ENCODE results near the gene ATP8B1. TPM values are rescaled to one million over a fixed set of nuclear protein-coding genes. Genes with fewer than 3 reads are reported as not detected.

ATP8B1 gene
- total and polyA plus RNA-seq, 10 donors: 1.0 to 22.0 (median 12.7) TPM

GRCh38 chr18:57807336-57808117 is 4.4 kb upstream of the ATP8B1 start:
- Histone ChIP-seq H3K4me1 (peaks cover 0 to 33% (median 19%) of the 10 kb centered on the region in 6 donors), H3K27me3 (replicated peaks in 1 of 7) (peaks cover 0 to 26% (median 14%) of the 10 kb centered on the region in 7 donors), H3K4me3 (no peak overlapping the region), H3K9me3 (peaks cover 0 to 13% (median 12%) of the 10 kb centered on the region in 8 donors), H3K36me3 (no peaks in the 10 kb centered on the region), H3K27ac (peak overlapping the region in 7 of 8 donors; percentile 1 to 55 (median 30))
- TF ChIP-seq, protein P1, sequence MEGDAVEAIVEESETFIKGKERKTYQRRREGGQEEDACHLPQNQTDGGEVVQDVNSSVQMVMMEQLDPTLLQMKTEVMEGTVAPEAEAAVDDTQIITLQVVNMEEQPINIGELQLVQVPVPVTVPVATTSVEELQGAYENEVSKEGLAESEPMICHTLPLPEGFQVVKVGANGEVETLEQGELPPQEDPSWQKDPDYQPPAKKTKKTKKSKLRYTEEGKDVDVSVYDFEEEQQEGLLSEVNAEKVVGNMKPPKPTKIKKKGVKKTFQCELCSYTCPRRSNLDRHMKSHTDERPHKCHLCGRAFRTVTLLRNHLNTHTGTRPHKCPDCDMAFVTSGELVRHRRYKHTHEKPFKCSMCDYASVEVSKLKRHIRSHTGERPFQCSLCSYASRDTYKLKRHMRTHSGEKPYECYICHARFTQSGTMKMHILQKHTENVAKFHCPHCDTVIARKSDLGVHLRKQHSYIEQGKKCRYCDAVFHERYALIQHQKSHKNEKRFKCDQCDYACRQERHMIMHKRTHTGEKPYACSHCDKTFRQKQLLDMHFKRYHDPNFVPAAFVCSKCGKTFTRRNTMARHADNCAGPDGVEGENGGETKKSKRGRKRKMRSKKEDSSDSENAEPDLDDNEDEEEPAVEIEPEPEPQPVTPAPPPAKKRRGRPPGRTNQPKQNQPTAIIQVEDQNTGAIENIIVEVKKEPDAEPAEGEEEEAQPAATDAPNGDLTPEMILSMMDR (IDR thresholded peaks at IDR 0.05 in 8 of 11, conservative IDR thresholded peaks at IDR 0.05 in 3 of 11): no peak
- TF ChIP-seq POLR2AphosphoS5 (IDR thresholded peaks at IDR 0.05) (no peak), POLR2A (IDR thresholded peaks at IDR 0.05) (no peak)
- WGBS, 5 donors: 43 to 57% (median 53%) methylated on average over 2 of the region's 2 CpGs
- no peak for DNase-seq
- intact Hi-C loops (cut with DNase I; ENCODE audit: low total_unique reads): no loop called here

DNA sequence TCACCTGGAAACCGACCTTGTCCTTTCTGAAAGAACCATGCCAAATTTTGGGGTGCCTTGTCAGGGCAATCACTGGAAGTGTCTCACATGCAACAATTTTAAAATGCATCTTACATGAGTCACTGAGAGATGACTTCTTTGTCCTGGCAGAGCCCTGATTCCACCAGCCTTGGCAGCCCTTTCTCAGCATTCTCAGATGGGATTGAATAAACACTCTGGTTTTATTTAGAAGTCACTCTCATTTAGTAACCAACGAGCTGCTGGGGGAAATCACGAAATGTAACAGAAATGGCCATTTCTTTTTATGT is 3.8 kb upstream of the ATP8B1 start:
- TF ChIP-seq POLR2AphosphoS5 (IDR thresholded peaks at IDR 0.05) (no peak), POLR2A (IDR thresholded peaks at IDR 0.05) (no peak)
- TF ChIP-seq, protein P1 (IDR thresholded peaks at IDR 0.05 in 8 of 11, conservative IDR thresholded peaks at IDR 0.05 in 3 of 11): no peak
- Histone ChIP-seq H3K36me3 (no peaks in the 10 kb centered on the region), H3K27me3 (replicated peaks in 1 of 7) (peaks cover 0 to 32% (median 20%) of the 10 kb centered on the region in 7 donors), H3K9me3 (peaks cover 0 to 7% (median 6%) of the 10 kb centered on the region in 8 donors), H3K4me3 (no peak overlapping the region), H3K27ac (peak overlapping the region in 7 of 8 donors; percentile 1 to 55 (median 30)), H3K4me1 (peaks cover 0 to 39% (median 25%) of the 10 kb centered on the region in 6 donors)
- WGBS, 5 donors: 53 to 68% (median 62%) methylated on average over 3 of the region's 3 CpGs
- DNase-seq: no peak
- intact Hi-C loops (cut with DNase I; ENCODE audit: low total_unique reads): no loop called here

GRCh38 chr18:57806201-57806977 is 3.3 kb upstream of the ATP8B1 start:
- Histone ChIP-seq H3K27ac (peak overlapping the region in 2 of 8 donors; percentile 30 to 55), H3K4me1 (peaks cover 0 to 44% (median 30%) of the 10 kb centered on the region in 6 donors), H3K9me3 (peaks cover 0 to 2% (median under 1%) of the 10 kb centered on the region in 8 donors), H3K4me3 (no peak overlapping the region), H3K27me3 (replicated peaks in 1 of 7) (peaks cover 0 to 38% (median 25%) of the 10 kb centered on the region in 7 donors), H3K36me3 (no peaks in the 10 kb centered on the region)
- TF ChIP-seq POLR2AphosphoS5 (IDR thresholded peaks at IDR 0.05) (no peak), POLR2A (IDR thresholded peaks at IDR 0.05) (no peak)
- TF ChIP-seq, protein P1 (IDR thresholded peaks at IDR 0.05 in 8 of 11, conservative IDR thresholded peaks at IDR 0.05 in 3 of 11): no peak
- intact Hi-C loops (cut with DNase I; ENCODE audit: low total_unique reads): no loop called here
- no peak for DNase-seq
- 65 to 96% (median 86%) methylated on average over 7 of the region's 7 CpGs for WGBS, 5 donors

GRCh38 chr18:57805117-57805516 is 2.0 kb upstream of the ATP8B1 start:
- Histone ChIP-seq H3K27me3 (replicated peaks in 1 of 7) (peaks cover 0 to 45% (median 25%) of the 10 kb centered on the region in 7 donors), H3K36me3 (no peaks in the 10 kb centered on the region), H3K9me3 (no peaks in the 10 kb centered on the region), H3K27ac (no peak overlapping the region), H3K4me1 (peaks cover 0 to 55% (median 33%) of the 10 kb centered on the region in 6 donors), H3K4me3 (no peak overlapping the region)
- TF ChIP-seq, protein P1 (IDR thresholded peaks at IDR 0.05 in 8 of 11, conservative IDR thresholded peaks at IDR 0.05 in 3 of 11): no peak
- TF ChIP-seq POLR2A (IDR thresholded peaks at IDR 0.05): no peak
- no peak for TF ChIP-seq POLR2AphosphoS5 (IDR thresholded peaks at IDR 0.05)
- WGBS, 5 donors: 81 to 94% (median 86%) methylated on average over 6 of the region's 6 CpGs
- intact Hi-C loops (cut with DNase I; ENCODE audit: low total_unique reads): no loop called here
- no peak for DNase-seq

All from spleen (tissue), 11 donors.